KMS-11 (cell line): ENCODE data around the gene MCTP1.

ENCODE experiments used
- H2AFZ ChIP-seq: fragments of 200-600 bp; sonication (generic); 2 replicates; pipeline ENCODE4 v1.6.1; 2016; ENCODE audit warnings: antibody characterized with exemption, mixed run types, low read depth
- H3K27ac ChIP-seq: fragments of 200-600 bp; sonication (generic); 2 replicates; pipeline ENCODE4 v1.6.1; 2016; ENCODE audit warnings: mild to moderate bottlenecking, mixed run types
- H3K27me3 ChIP-seq: fragments of 200-600 bp; sonication (generic); 2 replicates; pipeline ENCODE4 v1.6.1; 2017; ENCODE audit warnings: mild to moderate bottlenecking, low read depth, mixed run types, moderate library complexity; ENCODE audit not compliant: insufficient read depth
- H3K36me3 ChIP-seq: fragments of 200-600 bp; sonication (generic); 2 replicates; pipeline ENCODE4 v1.6.1; 2017; ENCODE audit warnings: mild to moderate bottlenecking, mixed run types; ENCODE audit not compliant: insufficient read depth
- H3K4me1 ChIP-seq: fragments of 200-600 bp; sonication (generic); 2 replicates; pipeline ENCODE4 v1.6.1; 2016; ENCODE audit warnings: mild to moderate bottlenecking, low read depth, mixed run types; ENCODE audit not compliant: poor library complexity, severe bottlenecking
- H3K4me2 ChIP-seq: fragments of 200-600 bp; sonication (generic); 2 replicates; pipeline ENCODE4 v1.7.0; 2016; ENCODE audit warnings: mild to moderate bottlenecking, mixed run types
- H3K4me3 ChIP-seq: fragments of 200-600 bp; sonication (generic); IDR thresholded peaks from 2 replicates; pipeline ENCODE4 v1.6.1; 2017; ENCODE audit warnings: low read depth, low read length, mixed read lengths; ENCODE audit not compliant: insufficient read depth
- H3K79me2 ChIP-seq: fragments of 200-600 bp; sonication (generic); 2 replicates; pipeline ENCODE4 v1.6.1; 2016; ENCODE audit warnings: low read depth, mixed run types; ENCODE audit not compliant: insufficient read depth
- H3K9ac ChIP-seq: fragments of 200-600 bp; sonication (generic); 2 replicates; pipeline ENCODE4 v1.6.1; 2016; ENCODE audit warnings: mild to moderate bottlenecking, mixed run types
- H4K20me1 ChIP-seq: fragments of 200-600 bp; sonication (generic); 2 replicates; pipeline ENCODE4 v1.6.1; 2016; ENCODE audit warnings: mild to moderate bottlenecking, mixed run types; ENCODE audit not compliant: insufficient read depth
- TF ChIP-seq, protein P1 (sequence below): fragments of 200-600 bp; sonication (generic); conservative IDR thresholded peaks from 2 replicates; pipeline ENCODE4 v1.6.1; 2017; ENCODE audit warnings: low read depth, mild to moderate bottlenecking, antibody characterized with exemption, low read length, moderate library complexity, mixed read lengths

MCTP1 gene

GRCh38 chr5:95172659-95173058 is 112.2 kb downstream of the MCTP1 start:
- Histone ChIP-seq H3K27me3 (no peaks in the 10 kb centered on the region), H3K4me2 (no peak overlapping the region), H2AFZ (no peak overlapping the region), H3K4me3 (no peak overlapping the region), H3K79me2 (no peaks in the 10 kb centered on the region), H4K20me1 (no peaks in the 10 kb centered on the region), H3K9ac (no peak overlapping the region), H3K27ac (no peak overlapping the region), H3K4me1 (no peaks in the 10 kb centered on the region), H3K36me3 (no peaks in the 10 kb centered on the region)
- TF ChIP-seq, protein P1, sequence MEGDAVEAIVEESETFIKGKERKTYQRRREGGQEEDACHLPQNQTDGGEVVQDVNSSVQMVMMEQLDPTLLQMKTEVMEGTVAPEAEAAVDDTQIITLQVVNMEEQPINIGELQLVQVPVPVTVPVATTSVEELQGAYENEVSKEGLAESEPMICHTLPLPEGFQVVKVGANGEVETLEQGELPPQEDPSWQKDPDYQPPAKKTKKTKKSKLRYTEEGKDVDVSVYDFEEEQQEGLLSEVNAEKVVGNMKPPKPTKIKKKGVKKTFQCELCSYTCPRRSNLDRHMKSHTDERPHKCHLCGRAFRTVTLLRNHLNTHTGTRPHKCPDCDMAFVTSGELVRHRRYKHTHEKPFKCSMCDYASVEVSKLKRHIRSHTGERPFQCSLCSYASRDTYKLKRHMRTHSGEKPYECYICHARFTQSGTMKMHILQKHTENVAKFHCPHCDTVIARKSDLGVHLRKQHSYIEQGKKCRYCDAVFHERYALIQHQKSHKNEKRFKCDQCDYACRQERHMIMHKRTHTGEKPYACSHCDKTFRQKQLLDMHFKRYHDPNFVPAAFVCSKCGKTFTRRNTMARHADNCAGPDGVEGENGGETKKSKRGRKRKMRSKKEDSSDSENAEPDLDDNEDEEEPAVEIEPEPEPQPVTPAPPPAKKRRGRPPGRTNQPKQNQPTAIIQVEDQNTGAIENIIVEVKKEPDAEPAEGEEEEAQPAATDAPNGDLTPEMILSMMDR: no peak

DNA sequence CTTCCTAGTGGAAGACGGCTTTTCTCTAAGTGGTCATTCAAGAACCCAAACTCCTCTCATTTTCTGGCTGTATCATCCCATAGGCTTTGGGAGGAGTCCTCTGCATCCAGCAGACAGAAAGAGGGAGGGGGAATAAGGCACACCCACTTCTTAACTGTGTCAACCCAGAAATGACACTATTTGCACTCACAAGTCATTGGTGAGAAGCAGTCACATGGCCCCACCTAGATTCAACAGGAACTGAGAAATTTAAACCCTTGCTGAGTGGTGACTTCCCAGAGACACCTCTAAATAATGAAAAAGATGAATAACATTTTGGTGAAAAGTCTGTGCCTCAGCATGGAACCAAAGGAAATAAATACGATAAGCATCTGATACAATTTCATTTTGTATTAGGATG is 120.0 kb downstream of the MCTP1 start:
- Histone ChIP-seq H3K36me3 (no peaks in the 10 kb centered on the region), H3K27ac (no peak overlapping the region), H3K27me3 (no peaks in the 10 kb centered on the region), H2AFZ (no peak overlapping the region), H3K79me2 (no peaks in the 10 kb centered on the region), H3K4me2 (no peak overlapping the region), H3K9ac (no peak overlapping the region), H3K4me1 (no peaks in the 10 kb centered on the region), H4K20me1 (no peaks in the 10 kb centered on the region), H3K4me3 (no peak overlapping the region)
- TF ChIP-seq, protein P1: no peak

GRCh38 chr5:95163079-95163478 is 121.8 kb downstream of the MCTP1 start:
- H3K4me2 ChIP-seq: no peak overlapping the region
- H3K27ac ChIP-seq: no peak overlapping the region
- no peaks in the 10 kb centered on the region for H4K20me1 ChIP-seq
- no peaks in the 10 kb centered on the region for H3K79me2 ChIP-seq
- no peaks in the 10 kb centered on the region for H3K36me3 ChIP-seq
- no peak overlapping the region for H2AFZ ChIP-seq
- no peaks in the 10 kb centered on the region for H3K27me3 ChIP-seq
- no peak overlapping the region for H3K9ac ChIP-seq
- no peak overlapping the region for H3K4me3 ChIP-seq
- TF ChIP-seq, protein P1: no peak
- no peaks in the 10 kb centered on the region for H3K4me1 ChIP-seq

DNA sequence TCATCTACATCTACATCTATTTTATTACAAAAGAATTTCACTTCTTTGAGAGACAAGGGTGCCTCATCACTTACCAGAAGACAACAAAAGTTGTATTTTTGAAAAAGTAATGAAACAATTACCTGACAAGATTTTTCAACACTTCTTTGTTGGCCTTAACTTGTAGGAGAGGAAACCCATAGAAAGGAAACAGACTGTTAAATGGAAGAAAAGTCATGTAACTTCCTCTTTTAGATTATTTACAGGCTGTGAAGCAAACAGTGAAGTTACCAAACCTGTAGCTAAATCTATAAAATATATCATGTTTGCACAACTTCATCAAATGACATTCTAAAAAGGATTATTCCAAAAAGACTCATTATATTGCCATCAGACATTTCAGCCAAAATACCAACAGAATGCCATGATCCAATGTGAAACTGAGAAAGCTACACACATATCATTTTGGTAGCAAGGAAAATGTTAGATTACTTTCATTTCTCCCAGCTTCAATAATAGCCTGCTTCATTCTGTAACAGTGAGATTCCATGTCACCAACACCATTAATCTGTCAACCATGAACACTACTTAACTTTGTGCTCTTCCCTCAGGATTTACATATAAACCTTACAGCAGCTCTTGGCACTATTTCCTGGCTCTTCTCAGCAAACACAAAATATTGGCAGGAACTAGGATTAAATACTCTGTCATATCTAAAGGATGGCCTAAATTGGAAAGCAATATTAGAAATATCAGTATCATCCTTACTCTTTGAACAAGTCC is 122.5 kb downstream of the MCTP1 start:
- H3K4me1 ChIP-seq: no peaks in the 10 kb centered on the region
- TF ChIP-seq, protein P1: no peak
- H3K27ac ChIP-seq: no peak overlapping the region
- H2AFZ ChIP-seq: no peak overlapping the region
- H3K79me2 ChIP-seq: no peaks in the 10 kb centered on the region
- H3K4me2 ChIP-seq: no peak overlapping the region
- no peak overlapping the region for H3K9ac ChIP-seq
- H4K20me1 ChIP-seq: no peaks in the 10 kb centered on the region
- H3K27me3 ChIP-seq: no peaks in the 10 kb centered on the region
- no peak overlapping the region for H3K4me3 ChIP-seq
- H3K36me3 ChIP-seq: no peaks in the 10 kb centered on the region
